ENCODE data around the gene FOSL2. TPM values are rescaled to one million over a fixed set of nuclear protein-coding genes. Genes with fewer than 3 reads are reported as not detected.
A peak's percentile ranks its signal among the peaks of the same experiment; 100 is the strongest.

Gene FOSL2
- polyA plus RNA-seq (2013, experiment 1 of 2; ENCODE audit: insufficient read length): 96.0 TPM
- polyA plus RNA-seq (2013, experiment 2 of 2; ENCODE audit: insufficient read length): 105 TPM

- peak; percentile 100 for DNase-seq
Measured at GRCh38 chr2:28392297-28393113, at the start of gene FOSL2. FOSL2 (plus strand) TSS chr2:28392858; CDS start chr2:28393721, 863 bp downstream.

GRCh38 chr2:28343184-28343942, 49.3 kb upstream of the FOSL2 start:
- no peak for DNase-seq

DNA sequence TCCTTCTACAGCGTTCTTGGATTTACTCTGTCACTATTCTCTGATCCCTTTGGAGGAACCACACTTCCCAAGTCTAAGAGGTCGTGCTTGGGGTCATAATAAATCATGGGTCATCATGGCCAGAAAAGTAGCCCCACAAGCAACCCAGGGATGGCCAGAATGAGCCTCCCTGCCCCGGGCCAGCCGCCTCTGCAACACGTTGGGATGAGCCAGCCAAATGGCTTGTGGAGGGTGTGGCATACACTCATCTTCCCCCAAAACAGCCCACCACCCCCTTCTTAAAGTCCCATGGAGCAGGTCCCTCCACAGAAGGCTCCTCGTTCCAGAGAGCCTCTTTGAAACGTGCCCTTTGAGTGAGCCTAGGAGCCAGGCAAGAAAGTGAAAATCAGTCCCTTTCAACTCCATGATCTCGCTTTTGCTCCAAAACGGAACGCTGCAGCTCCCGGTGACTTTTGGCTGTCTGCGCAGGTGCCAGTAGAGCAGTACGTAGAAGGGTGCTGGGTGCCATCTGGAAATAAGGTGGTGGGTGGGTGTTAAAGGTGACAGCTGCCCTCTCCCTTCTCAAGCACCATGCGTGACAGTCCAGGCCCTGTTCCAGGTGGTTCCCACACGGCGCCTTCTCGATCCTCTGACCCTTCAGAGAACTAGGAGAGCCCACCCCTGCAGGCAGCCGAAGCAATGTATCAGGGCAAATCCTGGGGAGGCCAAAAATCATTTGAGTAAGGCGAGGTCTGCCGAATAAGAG, 48.5 kb upstream of the FOSL2 start:
- DNase-seq: no peak

GRCh38 chr2:28344756-28345373, 47.8 kb upstream of the FOSL2 start:
- no peak for DNase-seq

DNA sequence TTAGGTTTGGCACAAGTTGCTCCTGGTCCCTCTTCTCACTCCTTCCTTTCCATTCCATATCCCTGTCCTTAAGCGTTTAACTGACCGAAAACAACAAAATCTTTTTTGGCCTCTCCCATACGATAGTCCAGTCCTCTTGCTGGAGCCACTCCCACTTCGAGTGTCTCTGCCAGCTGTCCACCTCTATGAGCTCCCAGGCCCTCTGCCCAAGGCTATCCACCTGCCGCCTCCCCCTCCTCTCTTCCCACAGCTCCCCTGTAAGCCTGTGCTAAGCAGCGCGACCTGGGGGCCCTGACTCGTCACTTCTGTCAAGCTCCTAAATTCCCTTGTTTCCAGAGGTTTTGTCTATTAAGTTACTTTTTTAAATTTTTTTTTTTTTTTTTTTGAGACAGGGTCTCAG, 47.0 kb upstream of the FOSL2 start:
- DNase-seq: no peak

DNA sequence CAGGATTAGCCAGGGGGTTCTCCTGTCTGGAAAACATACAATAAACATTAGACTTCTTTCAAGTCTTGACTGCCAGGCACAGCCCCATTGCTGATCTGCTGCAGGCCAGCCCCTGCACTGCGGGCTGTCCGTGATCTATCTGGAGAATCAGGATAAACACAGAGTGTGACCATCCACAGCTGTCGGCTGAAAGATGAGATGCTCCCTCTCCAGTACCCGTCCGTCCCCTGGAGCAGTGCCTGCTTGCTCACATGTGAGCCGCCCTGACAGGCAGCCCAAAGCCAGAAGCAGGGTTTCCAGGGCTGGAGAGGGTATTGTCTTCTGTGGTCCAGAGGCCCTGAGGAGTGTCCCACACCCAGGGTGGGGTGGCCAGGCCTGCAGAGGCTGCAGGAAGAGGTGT, 46.1 kb upstream of the FOSL2 start:
- peak; percentile 40 for DNase-seq

DNA sequence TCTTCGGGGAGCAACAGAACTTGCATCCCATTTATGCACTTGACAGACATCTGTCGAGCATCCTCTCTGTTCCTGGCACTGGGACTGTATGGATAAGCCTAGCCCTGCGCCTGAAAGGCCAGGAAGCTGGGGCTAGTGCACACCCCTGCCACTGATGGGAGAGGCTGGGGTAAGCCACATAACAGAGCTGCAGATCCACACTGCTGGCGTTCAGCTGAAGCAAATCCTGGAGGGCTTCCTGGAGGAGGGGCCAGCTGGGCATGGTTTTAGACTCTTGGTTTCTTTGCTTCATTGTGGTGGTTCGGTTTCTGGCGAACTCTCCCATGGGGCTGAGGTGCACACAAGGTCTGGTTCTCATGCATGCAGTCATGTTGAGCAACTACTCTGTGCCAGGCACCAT, 45.5 kb upstream of the FOSL2 start:
- DNase-seq: no peak

DNA sequence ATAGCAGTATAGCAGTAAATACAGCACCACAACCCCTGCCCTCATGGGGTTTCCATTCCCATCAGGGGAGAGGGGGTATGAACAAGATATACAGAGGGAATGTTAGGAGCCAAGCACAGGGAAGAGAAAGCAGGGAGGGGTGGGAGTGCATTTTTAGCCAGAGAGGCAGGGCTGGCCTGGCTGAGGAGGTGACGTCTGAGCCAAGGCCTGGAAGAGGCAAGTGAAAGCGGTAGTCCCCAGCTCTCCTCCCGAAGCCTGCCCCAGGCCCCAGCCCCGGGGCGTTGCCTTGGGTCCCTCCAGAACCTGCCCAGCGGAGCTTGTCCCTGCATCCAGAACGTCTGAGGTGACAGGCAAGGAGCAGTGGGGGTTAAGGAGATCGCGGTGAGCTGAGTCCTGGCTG, 45.1 kb upstream of the FOSL2 start:
- no peak for DNase-seq

- no peak for DNase-seq
Measured at GRCh38 chr2:28348149-28348567, 44.5 kb upstream of the FOSL2 start.

DNA sequence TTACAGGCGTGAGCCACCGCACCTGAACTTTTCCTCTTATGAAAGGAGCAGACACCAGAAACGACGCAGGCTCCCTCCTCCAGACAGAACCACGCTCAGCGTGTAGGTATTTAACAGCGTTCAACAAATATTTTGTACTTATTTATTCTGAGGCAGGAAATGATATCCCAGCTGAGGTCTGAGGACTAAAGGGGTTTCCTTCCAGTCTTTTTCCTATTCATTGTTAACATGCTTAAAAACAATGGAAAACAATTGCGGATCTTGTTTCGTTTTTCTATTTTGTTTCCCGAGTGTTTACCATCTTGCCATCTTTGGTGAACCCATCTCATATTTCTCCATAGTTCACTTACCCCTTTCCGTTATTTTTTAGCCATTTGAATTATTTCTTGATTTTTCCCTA, 43.7 kb upstream of the FOSL2 start:
- DNase-seq: no peak

DNA sequence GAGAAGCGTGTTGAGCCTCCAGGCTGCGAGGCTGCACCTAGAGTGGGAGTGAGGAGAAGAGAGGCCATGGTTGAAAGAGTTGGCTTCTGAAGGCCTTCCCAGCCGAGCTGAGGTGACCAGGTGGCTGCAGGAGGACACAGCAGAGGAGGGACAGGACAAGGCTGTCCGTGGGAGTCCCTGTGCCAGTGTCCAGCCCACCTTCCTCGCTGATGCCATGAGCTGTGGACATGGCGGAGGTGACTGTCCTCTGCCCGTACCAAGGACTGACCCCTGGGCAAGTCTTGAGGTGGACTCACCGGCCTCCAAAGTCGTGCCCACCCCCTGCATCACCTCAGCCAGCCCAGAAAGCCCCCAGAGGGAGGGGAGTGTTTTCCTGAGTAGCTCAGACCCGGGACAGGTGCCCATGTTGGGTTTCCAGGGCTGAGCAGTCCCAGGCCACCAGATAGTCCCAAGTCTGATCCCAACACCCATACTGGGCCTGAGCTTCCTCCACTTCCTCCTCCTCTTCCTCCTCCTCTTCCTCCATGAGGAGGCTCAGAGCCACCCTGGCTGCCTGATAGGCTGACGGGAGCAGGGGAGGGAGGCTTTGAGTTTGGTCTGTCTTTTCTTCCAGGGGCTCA, 43.0 kb upstream of the FOSL2 start:
- DNase-seq: no peak

DNA sequence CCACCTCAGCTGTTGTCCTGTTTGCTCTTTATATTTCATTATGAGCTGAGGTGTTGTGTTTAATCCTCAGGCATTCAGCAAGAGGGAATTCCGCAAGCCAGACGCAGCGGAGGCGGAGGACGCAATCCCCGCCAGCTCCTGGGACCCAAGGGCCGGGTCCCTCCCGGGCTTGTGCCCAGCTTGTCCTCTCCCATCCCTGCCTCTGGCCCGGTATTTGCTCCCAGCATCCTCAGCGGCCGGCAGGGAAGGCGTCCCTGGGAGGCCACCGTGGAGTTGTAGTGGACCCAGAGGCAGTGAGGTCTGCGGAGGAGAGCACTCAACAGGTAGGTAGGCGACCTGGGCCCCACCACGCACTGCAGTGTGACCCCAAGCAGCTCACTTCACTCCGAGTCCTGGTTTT, 42.5 kb upstream of the FOSL2 start:
- no peak for DNase-seq

GRCh38 chr2:28350791-28351285, 41.8 kb upstream of the FOSL2 start:
- no peak for DNase-seq

DNA sequence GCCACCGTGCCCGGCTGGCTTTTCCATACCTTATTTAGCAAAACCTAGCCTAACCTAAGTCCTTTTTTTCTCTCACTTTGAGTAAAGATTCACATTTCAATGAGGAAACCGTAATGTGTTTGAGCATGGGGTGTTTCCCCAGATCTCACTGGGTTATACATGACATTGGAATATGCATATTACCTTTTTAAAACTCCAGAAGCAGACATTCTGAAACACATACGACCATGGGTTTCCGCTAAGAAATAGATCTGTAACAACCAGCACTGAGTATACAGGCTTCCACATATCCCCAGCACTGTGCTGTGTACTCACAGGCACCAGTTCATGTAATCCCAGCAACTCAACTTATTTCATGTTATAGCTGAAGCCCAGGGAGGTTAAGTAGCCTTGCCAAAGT, 41.0 kb upstream of the FOSL2 start:
- no peak for DNase-seq

DNA sequence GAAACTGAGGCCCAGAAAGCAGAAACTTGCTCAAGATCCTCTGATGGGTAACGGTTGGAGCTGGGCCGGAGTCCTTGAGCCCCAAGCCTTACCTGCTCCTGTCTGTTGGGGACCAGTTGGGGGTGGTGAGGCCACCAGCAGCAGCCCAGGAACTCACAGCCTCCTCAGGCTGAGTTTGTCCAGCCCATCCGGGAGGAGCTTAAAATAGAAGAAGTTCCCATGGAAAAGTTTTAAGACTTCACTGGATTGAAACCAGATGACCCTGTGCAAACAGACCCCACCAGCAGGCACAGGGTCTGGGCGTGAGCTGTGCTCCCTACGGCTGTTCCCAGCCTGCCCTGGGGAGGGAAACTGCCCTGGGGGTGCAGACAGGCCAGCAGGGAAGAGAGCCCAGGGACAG, 40.6 kb upstream of the FOSL2 start:
- peak; percentile 44 for DNase-seq

- DNase-seq: no peak
Measured at GRCh38 chr2:28352610-28353195, 40.0 kb upstream of the FOSL2 start.

GRCh38 chr2:28354920-28355520, 37.6 kb upstream of the FOSL2 start:
- DNase-seq: no peak

GRCh38 chr2:28355521-28356094, 37.0 kb upstream of the FOSL2 start:
- no peak for DNase-seq

DNA sequence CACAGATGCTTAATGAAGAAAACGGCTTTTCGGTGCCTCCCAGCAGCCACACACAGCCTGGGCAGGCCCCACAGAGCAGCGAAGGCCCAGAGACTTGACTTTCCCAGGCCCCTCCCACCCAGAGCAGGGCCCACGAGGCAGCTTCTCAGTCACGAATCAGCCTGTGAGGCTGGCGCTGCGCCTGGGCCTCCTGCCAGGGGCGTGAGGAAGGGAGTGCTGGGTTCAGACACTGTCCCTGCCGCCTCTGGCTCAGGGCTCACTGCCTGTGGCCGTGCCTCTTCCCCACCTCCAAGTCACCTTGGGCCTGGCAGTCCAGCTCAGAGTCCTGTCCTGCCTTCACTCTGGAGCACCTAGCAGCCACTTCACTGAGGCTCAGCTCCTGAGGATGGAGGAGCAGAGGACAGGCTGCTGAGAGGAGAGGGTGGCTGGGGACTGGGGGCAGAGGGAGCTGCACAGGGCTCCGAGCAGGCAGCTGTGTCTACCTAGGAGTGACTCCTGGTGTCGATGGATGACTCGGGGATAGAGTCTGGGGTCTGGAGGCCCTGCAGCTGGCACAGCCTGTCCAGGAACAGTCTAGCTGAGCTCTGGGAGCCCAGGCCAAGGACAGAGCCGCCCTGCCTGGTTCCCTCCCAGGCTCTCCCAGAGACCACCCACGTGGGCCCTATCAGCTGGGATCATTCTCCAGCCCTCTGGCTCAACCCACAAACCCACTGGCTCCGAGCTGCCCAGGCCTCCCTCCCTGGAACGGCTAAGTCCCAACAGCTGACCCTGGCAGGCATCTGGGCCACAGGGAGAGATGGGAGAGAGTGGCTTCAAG, 36.4 kb upstream of the FOSL2 start:
- DNase-seq: peak; percentile 89

DNA sequence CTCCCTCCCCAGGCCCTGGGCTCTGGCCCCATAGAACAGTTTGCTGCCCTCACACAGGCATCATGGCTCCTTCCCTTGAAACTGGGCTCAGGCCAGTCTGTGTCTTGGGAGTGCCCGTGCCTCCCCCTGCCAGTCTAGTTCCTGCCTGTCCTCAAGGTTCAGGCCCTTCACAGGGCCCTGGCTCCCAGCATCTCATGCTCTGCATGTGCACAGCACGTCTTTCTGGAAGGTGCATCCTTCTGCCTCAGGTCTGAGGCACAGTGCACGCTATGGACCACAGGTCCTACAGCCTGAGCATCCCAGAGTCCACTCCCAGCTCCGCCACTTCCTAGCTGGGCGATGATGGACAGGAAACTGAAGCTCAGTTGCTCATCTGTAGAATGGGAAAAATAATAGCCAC, 35.6 kb upstream of the FOSL2 start:
- no peak for DNase-seq
